OCI-M1 (cell line): ENCODE results near the gene WRAP53.
A peak's percentile ranks its signal among the peaks of the same experiment; 100 is the strongest.

ENCODE experiments used
- DNase-seq: peaks from one replicate; lab custom pipeline; 2025; lab: John Stamatoyannopoulos, UW

WRAP53 gene

GRCh38 chr17:7687908-7688807 lies at the start of gene WRAP53:
Gene WRAP53, plus strand, starts transcription at chr17:7688477. Its CDS starts 172 bp downstream, at chr17:7688649.
- DNase-seq: peak; percentile 99

GRCh38 chr17:7640783-7641182 lies 47.5 kb upstream of the WRAP53 start:
- no peak for DNase-seq

- DNase-seq: peak; percentile 26
Observed at GRCh38 chr17:7641635-7642034, 46.6 kb upstream of the WRAP53 start.

GRCh38 chr17:7644775-7645174 lies 43.5 kb upstream of the WRAP53 start:
- DNase-seq: peak; percentile 41

- no peak for DNase-seq
Observed at GRCh38 chr17:7646457-7646856, 41.8 kb upstream of the WRAP53 start.

GRCh38 chr17:7647018-7647417 lies 41.3 kb upstream of the WRAP53 start:
- DNase-seq: peak; percentile 67

GRCh38 chr17:7650509-7651096 lies 37.7 kb upstream of the WRAP53 start, which contains the start of gene ATP1B2:
Gene ATP1B2, plus strand, starts transcription at chr17:7650926. Its CDS starts 593 bp downstream, at chr17:7651519.
- DNase-seq: peak; percentile 90

- DNase-seq: no peak
Observed at GRCh38 chr17:7651097-7651664, 37.1 kb upstream of the WRAP53 start.

- no peak for DNase-seq
Observed at GRCh38 chr17:7651665-7652387, 36.5 kb upstream of the WRAP53 start.

- no peak for DNase-seq
Observed at GRCh38 chr17:7652388-7653356, 35.6 kb upstream of the WRAP53 start.

GRCh38 chr17:7654832-7655540 lies 33.3 kb upstream of the WRAP53 start:
- DNase-seq: no peak

- no peak for DNase-seq
Observed at GRCh38 chr17:7655541-7655840, 32.8 kb upstream of the WRAP53 start.

GRCh38 chr17:7656958-7657609 lies 31.2 kb upstream of the WRAP53 start:
- no peak for DNase-seq

- DNase-seq: no peak
Observed at GRCh38 chr17:7667656-7668406, 20.4 kb upstream of the WRAP53 start.

- DNase-seq: no peak
Observed at GRCh38 chr17:7668482-7668881, 19.8 kb upstream of the WRAP53 start.

GRCh38 chr17:7673239-7673638 lies 15.0 kb upstream of the WRAP53 start:
- peak; percentile 73 for DNase-seq

- DNase-seq: no peak
Observed at GRCh38 chr17:7674934-7675333, 13.3 kb upstream of the WRAP53 start.

- no peak for DNase-seq
Observed at GRCh38 chr17:7676533-7676932, 11.7 kb upstream of the WRAP53 start.

GRCh38 chr17:7677388-7678067 lies 10.7 kb upstream of the WRAP53 start:
- no peak for DNase-seq
